Skin of body (tissue), 2 donors: Measurements from ENCODE around the gene RSAD2. TPM values are rescaled to one million over a fixed set of nuclear protein-coding genes. Genes with fewer than 3 reads are reported as not detected.

Experiments
- DNase-seq: peaks from one replicate; lab custom pipeline; 2025; lab: John Stamatoyannopoulos, UW
- total RNA-seq: library from RNA; depleted of rRNA; stranded (reverse); fragments of >200 nt; gene quantifications from one replicate; pipeline ENCODE4 v1.2.3, GENCODE V29; 2014

RSAD2 gene
- total RNA-seq, 1 donor from 2014 or later = 5.1 TPM

GRCh38 chr2:6944555-6944954, 67.0 kb downstream of the RSAD2 start:
- DNase-seq = no peak

- DNase-seq = no peak
Observed at GRCh38 chr2:6945087-6945813, 67.7 kb downstream of the RSAD2 start.

- DNase-seq = no peak
Observed at GRCh38 chr2:6945821-6946220, 68.2 kb downstream of the RSAD2 start.

- peak; percentile 24 for DNase-seq
Observed at GRCh38 chr2:6946722-6947121, 69.1 kb downstream of the RSAD2 start.

Other genes starting within 250 kb of the RSAD2 start
- gene CMPK2, start 11.9 kb upstream of the RSAD2 start, total RNA-seq = 3.1 TPM
- 15.3 TPM for gene RNF144A, start 39.6 kb downstream of the RSAD2 start, total RNA-seq